ENCODE measurements around the gene SLC25A40.
"Not testable (repeated sequence)": the region's sequence is repeated elsewhere in the genome, so short reads cannot be mapped to it uniquely, and the experiment has no call there.

SLC25A40 gene

DNA sequence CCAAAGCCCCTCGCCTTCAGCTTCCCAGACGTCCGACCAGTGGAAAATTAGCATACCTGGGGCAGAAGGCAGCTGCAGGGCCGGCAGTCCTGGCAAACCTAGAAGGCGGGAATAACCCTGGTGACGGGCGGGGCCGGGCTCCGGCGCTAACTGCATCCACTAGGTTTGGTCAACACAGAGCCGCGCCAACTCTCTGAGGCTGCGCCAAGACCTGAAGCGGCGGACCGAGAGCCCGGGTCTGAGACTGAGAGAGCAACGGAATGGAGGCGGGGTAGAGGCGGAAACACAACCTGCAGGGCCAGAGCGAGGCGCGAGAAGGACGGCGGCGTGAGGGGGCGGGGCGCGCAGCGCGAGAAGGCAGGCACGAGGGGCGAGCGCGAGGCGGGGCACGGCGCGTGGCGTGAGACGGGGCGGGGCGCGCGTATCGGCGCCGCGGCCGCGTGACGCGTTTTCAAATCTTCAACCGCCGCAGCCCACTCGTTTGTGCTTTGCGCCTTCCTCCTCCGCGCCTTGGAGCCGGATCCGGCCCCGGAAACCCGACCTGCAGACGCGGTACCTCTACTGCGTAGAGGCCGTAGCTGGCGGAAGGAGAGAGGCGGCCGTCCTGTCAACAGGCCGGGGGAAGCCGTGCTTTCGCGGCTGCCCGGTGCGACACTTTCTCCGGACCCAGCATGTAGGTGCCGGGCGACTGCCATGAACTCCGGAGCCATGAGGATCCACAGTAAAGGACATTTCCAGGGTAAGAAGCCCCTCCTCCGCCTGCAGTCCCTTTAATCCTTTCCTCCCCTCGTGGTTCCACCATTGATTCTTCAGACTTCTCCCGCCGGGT, at the start of gene SLC25A40, which contains the start of gene DBF4:
Gene SLC25A40, minus strand, starts transcription at position 321 of the 829 bp plus-strand sequence. CDS start 17,633 bp downstream, outside the sequence.
Gene DBF4, plus strand, starts transcription at position 454 of the 829 bp plus-strand sequence. Its CDS starts 240 bp downstream, at position 694.
- DNase-seq (ENCODE audit: low spot score), result peak; percentile 94

- not testable (repeated sequence) for DNase-seq (ENCODE audit: low spot score)
Observed at GRCh38 chr7:87922759-87923395, 46.7 kb upstream of the SLC25A40 start.

DNA sequence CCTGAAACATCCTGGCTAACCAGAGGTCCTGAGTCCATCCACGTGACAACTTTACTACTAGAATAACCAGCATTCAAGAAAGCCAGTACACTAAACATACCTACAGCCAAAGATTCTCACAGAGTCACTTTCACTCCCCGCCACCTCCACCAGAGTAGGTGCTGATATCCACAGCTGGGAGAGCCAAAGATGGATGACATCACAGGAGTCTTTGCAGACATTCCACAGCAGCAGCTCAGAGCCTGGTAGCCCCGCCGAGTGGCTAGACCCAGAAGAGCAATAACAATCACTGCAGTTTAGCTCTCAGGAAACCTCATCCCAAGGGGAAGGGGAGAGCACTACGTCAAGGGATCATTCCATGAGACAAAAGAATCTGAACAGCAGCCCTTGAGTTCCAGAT, 44.4 kb upstream of the SLC25A40 start:
- DNase-seq (ENCODE audit: low spot score), result no peak

GRCh38 chr7:87919875-87920274, 43.7 kb upstream of the SLC25A40 start:
- DNase-seq (ENCODE audit: low spot score), result no peak

DNA sequence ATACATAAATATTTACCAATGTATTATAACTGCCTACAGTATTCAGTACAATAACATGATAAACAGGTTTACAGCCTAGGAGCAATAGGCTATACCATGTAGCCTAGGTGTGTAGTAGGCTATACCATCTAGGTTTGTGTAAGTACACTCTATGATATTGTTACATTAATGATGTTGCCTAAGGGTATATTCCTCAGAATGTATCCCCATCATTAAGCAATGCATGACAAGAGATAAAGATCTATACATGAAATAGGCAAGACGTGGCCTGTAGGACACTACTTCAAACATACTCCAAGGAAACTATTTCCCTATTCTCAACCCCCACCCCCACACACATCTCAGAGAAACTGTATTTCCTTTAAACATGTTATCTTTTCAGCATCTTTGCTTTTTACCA, 42.6 kb upstream of the SLC25A40 start:
- DNase-seq (ENCODE audit: low spot score), result no peak

- no peak for DNase-seq (ENCODE audit: low spot score)
Observed at GRCh38 chr7:87912121-87912520, 36.0 kb upstream of the SLC25A40 start.

DNA sequence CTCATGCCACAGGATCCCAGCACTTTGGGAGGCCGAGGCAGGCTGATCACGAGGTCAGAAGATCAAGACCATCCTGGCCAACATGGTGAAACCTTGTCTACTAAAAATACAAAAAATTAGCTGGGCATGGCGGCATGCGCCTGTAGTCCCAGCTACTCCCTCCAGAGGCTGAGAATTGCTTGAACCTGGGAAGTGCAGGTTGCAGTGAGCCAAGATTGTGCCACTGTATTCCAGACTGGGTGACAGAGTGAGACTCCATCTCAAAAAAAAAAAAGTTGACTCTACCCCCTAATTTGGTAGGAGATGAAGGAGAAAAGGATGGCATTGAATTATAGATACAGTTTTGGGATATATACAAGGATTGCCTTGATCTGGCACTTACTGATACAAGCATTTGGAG, 32.7 kb upstream of the SLC25A40 start:
- not testable (repeated sequence) for DNase-seq (ENCODE audit: low spot score)

DNA sequence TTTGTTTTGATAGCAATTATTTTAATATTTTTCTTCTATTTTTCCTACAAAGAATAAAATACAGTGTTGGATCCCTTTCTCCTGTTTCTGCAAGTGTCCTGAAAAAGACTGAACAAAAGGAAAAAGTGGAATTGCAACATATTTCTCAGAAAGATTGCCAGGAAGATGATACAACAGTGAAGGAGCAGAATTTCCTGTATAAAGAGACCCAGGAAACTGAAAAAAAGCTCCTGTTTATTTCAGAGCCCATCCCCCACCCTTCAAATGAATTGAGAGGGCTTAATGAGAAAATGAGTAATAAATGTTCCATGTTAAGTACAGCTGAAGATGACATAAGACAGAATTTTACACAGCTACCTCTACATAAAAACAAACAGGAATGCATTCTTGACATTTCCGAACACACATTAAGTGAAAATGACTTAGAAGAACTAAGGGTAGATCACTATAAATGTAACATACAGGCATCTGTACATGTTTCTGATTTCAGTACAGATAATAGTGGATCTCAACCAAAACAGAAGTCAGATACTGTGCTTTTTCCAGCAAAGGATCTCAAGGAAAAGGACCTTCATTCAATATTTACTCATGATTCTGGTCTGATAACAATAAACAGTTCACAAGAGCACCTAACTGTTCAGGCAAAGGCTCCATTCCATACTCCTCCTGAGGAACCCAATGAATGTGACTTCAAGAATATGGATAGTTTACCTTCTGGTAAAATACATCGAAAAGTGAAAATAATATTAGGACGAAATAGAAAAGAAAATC, 31.2 kb upstream of the SLC25A40 start:
- not testable (repeated sequence) for DNase-seq (ENCODE audit: low spot score)

- no peak for DNase-seq (ENCODE audit: low spot score)
Observed at GRCh38 chr7:87899255-87899654, 23.1 kb upstream of the SLC25A40 start.

DNA sequence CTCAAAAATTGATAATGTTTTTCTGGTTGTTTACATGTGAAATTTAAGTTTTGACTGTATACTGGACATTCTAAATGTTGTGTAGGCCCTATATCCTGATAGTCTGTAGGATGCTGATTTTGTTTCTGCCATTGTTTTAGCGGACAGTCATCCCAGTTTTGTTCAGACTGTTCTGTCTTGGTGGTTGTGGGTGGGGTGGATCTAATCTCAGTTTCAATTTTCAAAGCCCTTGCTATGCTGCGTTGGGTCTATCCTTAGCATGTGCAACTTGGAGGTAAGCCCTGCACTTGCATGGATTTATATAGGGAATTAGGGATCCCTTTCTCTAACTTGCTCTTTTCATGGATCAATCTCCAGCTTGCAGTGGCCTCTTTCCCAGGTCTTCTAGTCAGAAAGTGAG, 19.2 kb upstream of the SLC25A40 start:
- DNase-seq (ENCODE audit: low spot score), result no peak

DNA sequence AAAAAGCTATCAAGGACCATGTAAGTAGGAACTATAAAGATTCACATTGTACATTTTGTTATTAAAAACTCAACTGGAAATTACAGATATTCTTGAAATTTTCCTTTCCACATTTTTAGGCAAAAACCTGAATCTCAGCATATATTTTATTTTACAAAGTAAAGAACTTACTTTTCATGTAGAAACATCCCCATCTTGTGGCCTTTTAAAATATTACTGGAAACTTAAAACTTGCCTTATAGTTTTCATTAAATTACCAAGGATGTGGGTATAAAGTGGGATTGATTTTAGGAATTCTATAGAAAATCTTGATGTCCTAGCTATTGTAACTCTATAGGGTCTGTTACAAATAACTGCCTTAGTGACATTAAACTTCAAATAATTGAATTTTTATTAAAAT, 10.7 kb upstream of the SLC25A40 start:
- peak; percentile 68 for DNase-seq (ENCODE audit: low spot score)

GRCh38 chr7:87885018-87885417, 8.9 kb upstream of the SLC25A40 start:
- DNase-seq (ENCODE audit: low spot score), result peak; percentile 41

- no peak for DNase-seq (ENCODE audit: low spot score)
Observed at GRCh38 chr7:87882151-87882937, 6.2 kb upstream of the SLC25A40 start.

- DNase-seq (ENCODE audit: low spot score), result peak; percentile 42
Observed at GRCh38 chr7:87878208-87878735, 2.1 kb upstream of the SLC25A40 start.

GRCh38 chr7:87877366-87878040, 1.3 kb upstream of the SLC25A40 start:
- no peak for DNase-seq (ENCODE audit: low spot score)

DNA sequence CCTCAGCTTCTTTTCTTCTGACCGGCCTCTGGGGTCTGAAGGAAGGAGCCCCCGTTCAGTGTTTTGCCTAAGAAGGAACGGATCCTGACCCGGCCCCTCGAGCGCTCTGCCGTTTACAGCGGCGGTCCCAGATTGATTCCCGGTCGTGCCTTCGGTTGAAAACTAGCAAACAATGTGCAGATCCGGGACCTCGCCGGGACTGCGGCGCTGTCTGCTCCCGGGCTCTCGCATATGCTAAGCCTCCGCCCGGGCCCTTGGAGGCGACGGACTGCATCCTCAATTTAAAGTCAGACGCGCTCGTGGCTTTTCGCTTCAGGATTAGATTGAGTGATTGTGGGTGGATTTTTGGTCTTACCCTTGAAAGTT, 692 bp upstream of the SLC25A40 start:
- DNase-seq (ENCODE audit: low spot score), result peak; percentile 68

DNA sequence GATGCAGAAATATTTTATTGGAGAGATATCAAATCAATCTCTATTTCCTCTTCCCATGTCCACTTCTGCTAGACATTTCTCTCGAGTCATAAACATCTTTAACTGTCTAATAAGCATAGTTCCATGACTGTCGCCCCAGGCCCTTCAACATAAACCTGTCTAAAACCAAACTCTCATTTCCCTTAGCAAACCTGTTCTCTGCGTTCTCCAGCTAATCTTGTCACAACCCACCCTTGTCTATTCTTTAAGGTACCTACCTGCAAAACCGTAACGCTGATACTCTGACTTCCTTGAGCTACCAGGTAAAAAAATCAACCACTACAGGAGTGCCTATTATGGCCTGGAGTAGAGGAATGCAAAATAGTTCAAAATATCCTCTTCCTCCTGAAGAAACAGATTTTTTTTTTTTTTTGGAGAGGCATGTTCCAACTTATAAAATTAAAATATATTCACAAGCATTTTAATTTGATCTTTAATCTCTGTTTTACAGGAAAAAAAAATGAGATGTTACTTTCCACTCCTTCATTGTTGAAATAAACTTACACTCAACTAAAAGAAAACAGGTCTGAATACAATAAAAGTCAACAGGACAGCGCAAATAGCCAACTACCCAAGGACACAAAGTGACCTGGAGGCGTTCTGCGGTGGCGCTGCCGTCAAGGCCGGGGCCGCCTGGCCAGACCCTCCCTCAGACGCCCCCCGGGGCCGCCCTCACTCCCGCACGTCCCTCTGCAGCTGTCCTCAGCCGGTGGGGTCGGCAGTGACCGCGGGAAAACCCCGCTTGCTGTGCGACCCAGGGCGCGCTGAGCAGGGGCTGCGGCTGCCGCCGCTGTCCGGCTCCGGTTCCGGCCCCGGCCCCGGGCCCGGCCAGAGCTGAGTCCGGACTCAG, 765 bp downstream of the SLC25A40 start:
- peak; percentile 26 for DNase-seq (ENCODE audit: low spot score)

- no peak for DNase-seq (ENCODE audit: low spot score)
Observed at GRCh38 chr7:87874066-87874465, 2.1 kb downstream of the SLC25A40 start.

DNA sequence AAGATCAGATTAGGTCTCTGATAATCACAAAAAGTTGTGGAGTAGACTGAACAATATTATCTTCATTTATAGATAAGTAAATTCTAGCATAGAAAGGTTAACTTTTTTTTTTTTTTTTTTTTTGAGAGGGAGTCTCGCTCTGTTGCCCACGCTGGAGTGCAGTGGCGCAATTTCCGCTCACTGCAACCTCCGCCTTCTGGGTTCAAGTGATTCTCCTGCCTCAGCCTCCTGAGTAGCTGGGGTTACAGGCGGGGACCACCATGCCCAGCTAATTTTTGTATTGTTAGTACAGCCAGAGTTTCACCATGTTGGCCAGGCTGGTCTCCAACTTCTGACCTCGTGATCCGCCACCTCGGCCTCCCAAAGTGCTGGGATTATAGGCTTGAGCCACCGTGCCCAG, 2.8 kb downstream of the SLC25A40 start:
- DNase-seq (ENCODE audit: low spot score), result not testable (repeated sequence)

GRCh38 chr7:87872346-87872745, 3.8 kb downstream of the SLC25A40 start:
- DNase-seq (ENCODE audit: low spot score), result no peak
